SU-DHL-6 (cell line): ENCODE data around the gene CREB5.

Source experiments
- EZH2phosphoT487 ChIP-seq: fragments of 200-600 bp; sonication (generic), shearing (Covaris generic); conservative IDR thresholded peaks from 2 replicates; pipeline ENCODE4 v1.6.1; 2018; ENCODE audit warnings: mild to moderate bottlenecking, antibody characterized with exemption, low read length, moderate library complexity, mixed read lengths
- TF ChIP-seq, protein P1 (sequence below): fragments of 200-600 bp; sonication (generic); IDR thresholded peaks from one replicate; pipeline ENCODE4 v1.5.1; 2017; ENCODE audit warnings: antibody characterized with exemption, mild to moderate bottlenecking, low read length, moderate library complexity; ENCODE audit not compliant: insufficient read depth, poor library complexity, severe bottlenecking

- TF ChIP-seq, protein P1, sequence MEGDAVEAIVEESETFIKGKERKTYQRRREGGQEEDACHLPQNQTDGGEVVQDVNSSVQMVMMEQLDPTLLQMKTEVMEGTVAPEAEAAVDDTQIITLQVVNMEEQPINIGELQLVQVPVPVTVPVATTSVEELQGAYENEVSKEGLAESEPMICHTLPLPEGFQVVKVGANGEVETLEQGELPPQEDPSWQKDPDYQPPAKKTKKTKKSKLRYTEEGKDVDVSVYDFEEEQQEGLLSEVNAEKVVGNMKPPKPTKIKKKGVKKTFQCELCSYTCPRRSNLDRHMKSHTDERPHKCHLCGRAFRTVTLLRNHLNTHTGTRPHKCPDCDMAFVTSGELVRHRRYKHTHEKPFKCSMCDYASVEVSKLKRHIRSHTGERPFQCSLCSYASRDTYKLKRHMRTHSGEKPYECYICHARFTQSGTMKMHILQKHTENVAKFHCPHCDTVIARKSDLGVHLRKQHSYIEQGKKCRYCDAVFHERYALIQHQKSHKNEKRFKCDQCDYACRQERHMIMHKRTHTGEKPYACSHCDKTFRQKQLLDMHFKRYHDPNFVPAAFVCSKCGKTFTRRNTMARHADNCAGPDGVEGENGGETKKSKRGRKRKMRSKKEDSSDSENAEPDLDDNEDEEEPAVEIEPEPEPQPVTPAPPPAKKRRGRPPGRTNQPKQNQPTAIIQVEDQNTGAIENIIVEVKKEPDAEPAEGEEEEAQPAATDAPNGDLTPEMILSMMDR: no peak
- no peak for TF ChIP-seq EZH2phosphoT487
Measured at GRCh38 chr7:28685644-28686417, 273.5 kb downstream of the CREB5 start.
